Measurements from ENCODE around the gene PPP2R5E.

PPP2R5E gene

GRCh38 chr14:63483315-63483714 lies 59.9 kb downstream of the PPP2R5E start:
- TF ChIP-seq CTCF (IDR thresholded peaks at IDR 0.05; ENCODE audit: low read depth, low read length): no peak
- H3K4me3 ChIP-seq (ENCODE audit: low read depth, low read length): no peak overlapping the region

DNA sequence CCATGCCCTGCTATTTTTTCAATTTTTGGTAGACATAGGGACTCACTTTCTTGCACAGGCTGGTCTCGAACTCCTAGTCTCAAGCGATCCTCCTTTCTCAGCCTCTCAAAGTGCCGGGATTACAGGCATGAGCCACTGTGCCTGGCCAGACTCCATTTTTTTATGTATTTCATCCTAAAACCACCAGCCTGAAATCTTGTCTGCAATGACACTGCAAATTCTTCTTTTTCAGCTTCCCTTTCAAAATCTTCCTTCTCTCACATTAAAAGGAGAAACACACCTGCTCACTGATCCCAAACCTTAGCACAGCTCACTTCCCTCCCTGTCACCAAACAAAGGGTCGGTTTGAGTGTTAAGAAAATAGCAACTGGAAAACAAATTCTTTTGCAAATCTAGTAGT lies 62.6 kb downstream of the PPP2R5E start:
- H3K4me3 ChIP-seq (ENCODE audit: low read depth, low read length): no peak overlapping the region
- TF ChIP-seq CTCF (IDR thresholded peaks at IDR 0.05; ENCODE audit: low read depth, low read length): no peak

GRCh38 chr14:63478437-63478852 lies 64.7 kb downstream of the PPP2R5E start:
- H3K4me3 ChIP-seq (ENCODE audit: low read depth, low read length): no peak overlapping the region
- TF ChIP-seq CTCF (IDR thresholded peaks at IDR 0.05; ENCODE audit: low read depth, low read length): no peak

GRCh38 chr14:63478010-63478409 lies 65.2 kb downstream of the PPP2R5E start:
- no peak overlapping the region for H3K4me3 ChIP-seq (ENCODE audit: low read depth, low read length)
- no peak for TF ChIP-seq CTCF (IDR thresholded peaks at IDR 0.05; ENCODE audit: low read depth, low read length)

DNA sequence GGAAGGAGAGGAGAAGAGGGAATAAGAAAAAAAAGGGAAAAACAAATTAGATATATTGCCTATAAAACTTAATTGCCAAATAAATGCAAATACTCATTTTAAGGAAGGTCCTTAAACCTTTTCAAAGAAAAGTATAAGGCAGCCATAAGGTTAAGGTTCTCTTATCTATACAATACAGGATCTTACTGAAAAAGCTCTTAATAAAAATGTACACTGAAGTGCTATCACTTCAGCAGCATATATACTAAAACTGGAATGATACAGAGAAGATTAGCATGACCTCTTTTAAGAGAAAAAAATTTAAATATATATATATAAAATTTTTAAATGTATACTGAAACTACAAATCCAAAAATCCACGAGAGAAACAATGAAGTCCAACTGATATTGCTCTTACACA lies 65.6 kb downstream of the PPP2R5E start:
- no peak for TF ChIP-seq CTCF (IDR thresholded peaks at IDR 0.05; ENCODE audit: low read depth, low read length)
- no peak overlapping the region for H3K4me3 ChIP-seq (ENCODE audit: low read depth, low read length)

DNA sequence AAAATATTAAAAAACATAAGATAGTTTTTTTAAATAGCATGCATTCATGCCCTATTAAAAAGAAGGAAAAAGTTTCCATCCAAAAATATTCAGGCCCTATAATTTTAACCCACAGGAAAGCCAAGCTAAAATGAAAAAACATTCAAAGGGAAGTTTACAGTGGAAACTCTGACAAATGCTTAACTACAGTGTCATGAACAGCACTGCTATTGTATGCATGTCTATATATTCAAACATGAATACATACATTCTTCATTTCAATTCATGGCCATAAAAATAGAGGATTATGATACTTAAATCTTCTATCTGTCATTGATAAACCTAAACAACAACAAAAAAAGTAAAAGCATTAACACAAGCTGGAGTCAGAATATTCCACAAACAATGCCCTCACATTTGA lies 67.4 kb downstream of the PPP2R5E start:
- no peak overlapping the region for H3K4me3 ChIP-seq (ENCODE audit: low read depth, low read length)
- no peak for TF ChIP-seq CTCF (IDR thresholded peaks at IDR 0.05; ENCODE audit: low read depth, low read length)

GRCh38 chr14:63474844-63475243 lies 68.3 kb downstream of the PPP2R5E start:
- TF ChIP-seq CTCF (IDR thresholded peaks at IDR 0.05; ENCODE audit: low read depth, low read length): no peak
- no peak overlapping the region for H3K4me3 ChIP-seq (ENCODE audit: low read depth, low read length)
